BLaER1 (cell line): ENCODE results near the gene CALM1.

Source experiments
- H3K27ac ChIP-seq: shearing (Covaris generic); formaldehyde crosslinking; 2 replicates; pipeline ENCODE4 v1.8.1; 2022
- H3K27me3 ChIP-seq: shearing (Covaris generic); formaldehyde crosslinking; 2 replicates; pipeline ENCODE4 v1.8.1; 2022
- H3K36me3 ChIP-seq: shearing (Covaris generic); formaldehyde crosslinking; 2 replicates; pipeline ENCODE4 v1.8.1; 2022
- H3K4me1 ChIP-seq: shearing (Covaris generic); formaldehyde crosslinking; 2 replicates; pipeline ENCODE4 v1.8.1; 2022
- H3K4me2 ChIP-seq: shearing (Covaris generic); formaldehyde crosslinking; 2 replicates; pipeline ENCODE4 v1.8.1; 2022
- H3K4me3 ChIP-seq: shearing (Covaris generic); formaldehyde crosslinking; 2 replicates; pipeline ENCODE4 v1.8.1; 2022
- H3K9ac ChIP-seq: shearing (Covaris generic); formaldehyde crosslinking; 2 replicates; pipeline ENCODE4 v1.8.1; 2022
- H3K9me3 ChIP-seq: shearing (Covaris generic); formaldehyde crosslinking; 2 replicates; pipeline ENCODE4 v1.8.1; 2022
- H4K20me1 ChIP-seq: shearing (Covaris generic); formaldehyde crosslinking; 2 replicates; pipeline ENCODE4 v1.8.1; 2022
- Cebpa-rat ChIP-seq: shearing (Covaris generic); IDR thresholded peaks from 2 replicates; pipeline ENCODE4 v1.8.1; 2022

CALM1 gene

GRCh38 chr14:90396341-90397339 lies at the start of gene CALM1:
CALM1 (plus strand) TSS chr14:90397029; CDS start chr14:90397231, 202 bp downstream.
- H3K4me3 ChIP-seq = peak within 1 kb of the TSS; percentile 85
- TF ChIP-seq Cebpa-rat = no peak
- peak within 1 kb of the TSS; percentile 99 for H3K4me2 ChIP-seq
- H3K27ac ChIP-seq = peak within 1 kb of the TSS; percentile 84
- H4K20me1 ChIP-seq = peaks cover 40% of the 10 kb centered on the region
- H3K9ac ChIP-seq = peak within 1 kb of the TSS; percentile 94
- H3K4me1 ChIP-seq = peaks cover 35% of the 10 kb centered on the region
- no peaks in the 10 kb centered on the region for H3K27me3 ChIP-seq
- peaks cover 18% of the 10 kb centered on the region for H3K36me3 ChIP-seq
- H3K9me3 ChIP-seq = no peaks in the 10 kb centered on the region

GRCh38 chr14:90348270-90348669 lies 48.6 kb upstream of the CALM1 start:
- H3K27me3 ChIP-seq = no peaks in the 10 kb centered on the region
- no peak overlapping the region for H3K4me3 ChIP-seq

GRCh38 chr14:90349739-90350138 lies 47.1 kb upstream of the CALM1 start:
- no peak overlapping the region for H3K4me2 ChIP-seq
- TF ChIP-seq Cebpa-rat = no peak
- H4K20me1 ChIP-seq = no peaks in the 10 kb centered on the region
- H3K9me3 ChIP-seq = no peaks in the 10 kb centered on the region
- no peak overlapping the region for H3K27ac ChIP-seq
- H3K4me3 ChIP-seq = no peak overlapping the region
- H3K36me3 ChIP-seq = no peaks in the 10 kb centered on the region
- no peaks in the 10 kb centered on the region for H3K27me3 ChIP-seq
- no peak overlapping the region for H3K9ac ChIP-seq
- H3K4me1 ChIP-seq = no peaks in the 10 kb centered on the region

More at GRCh38 chr14:90348270-90348669, 48.6 kb upstream of the CALM1 start:
- Histone ChIP-seq H3K27ac (no peak overlapping the region), H4K20me1 (no peaks in the 10 kb centered on the region), H3K36me3 (no peaks in the 10 kb centered on the region), H3K4me2 (no peak overlapping the region), H3K9me3 (no peaks in the 10 kb centered on the region), H3K9ac (no peak overlapping the region), H3K4me1 (no peaks in the 10 kb centered on the region)
- no peak for TF ChIP-seq Cebpa-rat

- Histone ChIP-seq H4K20me1 (no peaks in the 10 kb centered on the region), H3K27ac (no peak overlapping the region), H3K4me3 (no peak overlapping the region), H3K36me3 (no peaks in the 10 kb centered on the region), H3K4me1 (no peaks in the 10 kb centered on the region), H3K4me2 (no peak overlapping the region), H3K9ac (no peak overlapping the region), H3K27me3 (no peaks in the 10 kb centered on the region), H3K9me3 (no peaks in the 10 kb centered on the region)
- TF ChIP-seq Cebpa-rat = no peak
Observed at GRCh38 chr14:90354551-90355298, 42.1 kb upstream of the CALM1 start.

GRCh38 chr14:90355540-90356518 lies 41.0 kb upstream of the CALM1 start:
- Histone ChIP-seq H4K20me1 (no peaks in the 10 kb centered on the region), H3K9me3 (no peaks in the 10 kb centered on the region), H3K4me2 (no peak overlapping the region), H3K36me3 (no peaks in the 10 kb centered on the region), H3K9ac (no peak overlapping the region), H3K4me1 (no peaks in the 10 kb centered on the region), H3K27ac (no peak overlapping the region), H3K27me3 (no peaks in the 10 kb centered on the region), H3K4me3 (no peak overlapping the region)
- no peak for TF ChIP-seq Cebpa-rat

- no peak overlapping the region for H3K27ac ChIP-seq
- H3K4me1 ChIP-seq = no peaks in the 10 kb centered on the region
- no peak overlapping the region for H3K4me2 ChIP-seq
- H3K4me3 ChIP-seq = no peak overlapping the region
- no peak for TF ChIP-seq Cebpa-rat
- H4K20me1 ChIP-seq = no peaks in the 10 kb centered on the region
- H3K9ac ChIP-seq = no peak overlapping the region
- H3K36me3 ChIP-seq = no peaks in the 10 kb centered on the region
- H3K27me3 ChIP-seq = no peaks in the 10 kb centered on the region
- H3K9me3 ChIP-seq = no peaks in the 10 kb centered on the region
Observed at GRCh38 chr14:90356925-90357324, 39.9 kb upstream of the CALM1 start.

- Histone ChIP-seq H3K27ac (no peak overlapping the region), H3K4me2 (no peak overlapping the region), H4K20me1 (no peaks in the 10 kb centered on the region), H3K9me3 (no peaks in the 10 kb centered on the region), H3K36me3 (no peaks in the 10 kb centered on the region), H3K4me3 (no peak overlapping the region), H3K9ac (no peak overlapping the region), H3K27me3 (no peaks in the 10 kb centered on the region), H3K4me1 (no peaks in the 10 kb centered on the region)
- no peak for TF ChIP-seq Cebpa-rat
Observed at GRCh38 chr14:90358359-90358758, 38.5 kb upstream of the CALM1 start.

- TF ChIP-seq Cebpa-rat = no peak
Observed at GRCh38 chr14:90361865-90362557, 34.8 kb upstream of the CALM1 start.

GRCh38 chr14:90362558-90362896 lies 34.3 kb upstream of the CALM1 start:
- Histone ChIP-seq H3K9ac (no peak overlapping the region), H3K27me3 (no peaks in the 10 kb centered on the region), H3K36me3 (no peaks in the 10 kb centered on the region), H3K4me3 (no peak overlapping the region), H3K27ac (no peak overlapping the region), H3K4me2 (no peak overlapping the region), H3K9me3 (no peaks in the 10 kb centered on the region), H4K20me1 (no peaks in the 10 kb centered on the region), H3K4me1 (peaks cover 4% of the 10 kb centered on the region; the same call in 1 of the 2 replicates)
- TF ChIP-seq Cebpa-rat = no peak

More at GRCh38 chr14:90361865-90362557, 34.8 kb upstream of the CALM1 start:
- Histone ChIP-seq H4K20me1 (no peaks in the 10 kb centered on the region), H3K4me3 (no peak overlapping the region), H3K4me1 (peaks cover 4% of the 10 kb centered on the region; the same call in 1 of the 2 replicates), H3K4me2 (no peak overlapping the region), H3K36me3 (no peaks in the 10 kb centered on the region), H3K27ac (no peak overlapping the region), H3K9me3 (no peaks in the 10 kb centered on the region), H3K9ac (no peak overlapping the region), H3K27me3 (no peaks in the 10 kb centered on the region)
